Hindlimb muscle (tissue), 1 donor: ENCODE data around the gene FBXL13. TPM values are rescaled to one million over a fixed set of nuclear protein-coding genes. Genes with fewer than 3 reads are reported as not detected.
"Not testable (repeated sequence)": the region's sequence is repeated elsewhere in the genome, so short reads cannot be mapped to it uniquely, and the experiment has no call there.

Source experiments
- DNase-seq: peaks from one replicate; pipeline ENCODE4 v3.0.0-alpha.2; 2013
- polyA plus RNA-seq: library from polyadenylated mRNA; unstranded; fragments of 120-200 nt; gene quantifications from one replicate; pipeline ENCODE4 v1.2.1, GENCODE V29; 2013; ENCODE audit not compliant: insufficient read length

The FBXL13 gene
- polyA plus RNA-seq: 0.76 TPM

DNA sequence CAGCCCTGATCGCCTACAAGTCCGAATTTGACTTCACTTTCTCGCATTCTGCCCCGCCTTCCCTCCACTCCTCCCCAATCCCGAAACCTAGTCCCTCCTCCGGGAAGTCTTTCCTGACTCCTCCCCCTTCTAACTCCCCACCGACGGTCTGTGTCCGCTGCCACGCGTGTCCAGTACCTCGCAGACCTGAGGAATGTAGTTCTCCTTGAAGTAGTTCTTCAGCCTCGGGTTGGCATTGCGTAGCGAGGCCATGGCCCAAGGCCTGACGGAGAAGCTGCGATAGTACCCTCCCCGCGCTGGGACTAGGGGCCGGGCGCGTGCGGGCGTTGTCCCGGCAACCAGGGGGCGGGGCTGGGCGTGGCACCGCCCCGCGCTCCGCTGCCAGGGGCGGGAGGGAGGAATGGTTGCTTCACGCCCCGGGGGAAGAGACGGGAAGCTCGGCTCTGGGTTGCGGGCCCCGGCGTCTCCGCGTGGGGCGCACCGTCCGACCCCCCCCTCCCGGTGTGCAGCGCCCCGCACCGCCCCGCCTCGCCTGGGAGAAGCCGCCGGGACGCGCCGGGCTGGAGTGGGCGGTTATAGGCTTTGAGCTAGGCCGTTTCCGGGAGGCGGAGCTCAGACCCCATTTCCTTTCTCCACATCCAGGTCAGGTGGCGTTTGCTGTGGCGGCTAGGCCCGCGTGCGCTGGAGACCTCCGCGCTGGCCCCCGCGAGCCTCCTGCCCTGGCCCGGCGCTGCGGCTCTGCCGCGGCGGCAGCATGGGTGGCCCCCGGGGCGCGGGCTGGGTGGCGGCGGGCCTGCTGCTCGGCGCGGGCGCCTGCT lies at the start of gene FBXL13, which contains the start of gene ARMC10:
TSS of gene FBXL13 (minus strand) at position 278 of the 818 bp plus-strand sequence.
TSS of gene ARMC10 (plus strand) at position 622 of the 818 bp plus-strand sequence. CDS start at position 755, 133 bp downstream.
- peak; percentile 94 for DNase-seq

DNA sequence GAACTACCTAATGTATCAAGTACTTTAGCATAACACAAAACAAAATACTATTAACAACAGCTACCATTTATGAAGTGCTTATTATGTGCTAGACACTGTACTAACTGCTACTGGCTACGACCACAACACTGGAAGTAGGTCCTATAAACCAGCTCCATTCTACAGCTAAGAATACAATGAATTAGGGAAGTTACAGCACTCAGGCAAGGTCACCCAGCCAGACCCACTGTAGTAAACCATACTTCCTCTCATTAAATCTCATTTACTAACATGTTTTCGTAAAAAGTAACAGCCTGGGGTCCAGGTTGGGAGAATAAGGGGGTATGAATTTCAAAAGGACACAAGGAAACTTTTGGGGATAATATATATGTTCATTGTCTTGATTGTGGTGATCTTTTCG lies 48.9 kb upstream of the FBXL13 start:
- DNase-seq: no peak

DNA sequence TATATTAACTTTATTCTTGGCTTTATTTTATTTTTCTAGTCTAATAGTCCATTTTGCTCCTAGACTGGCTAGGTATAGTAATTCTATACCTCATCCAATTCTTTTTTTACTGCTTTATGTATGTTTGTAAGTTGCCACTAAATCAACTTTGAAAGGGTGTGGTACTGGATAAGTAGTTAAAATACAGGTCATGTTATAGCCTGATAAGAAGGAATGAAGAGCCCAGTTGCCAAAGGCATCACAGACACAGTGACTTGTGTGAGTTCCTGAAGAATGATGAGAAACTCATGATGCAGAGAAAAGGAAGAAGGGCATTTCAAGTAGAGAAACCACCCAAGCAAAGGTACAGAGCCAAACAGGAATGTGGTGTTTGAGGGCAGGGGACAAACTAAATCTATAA lies 47.0 kb upstream of the FBXL13 start:
- DNase-seq: no peak

DNA sequence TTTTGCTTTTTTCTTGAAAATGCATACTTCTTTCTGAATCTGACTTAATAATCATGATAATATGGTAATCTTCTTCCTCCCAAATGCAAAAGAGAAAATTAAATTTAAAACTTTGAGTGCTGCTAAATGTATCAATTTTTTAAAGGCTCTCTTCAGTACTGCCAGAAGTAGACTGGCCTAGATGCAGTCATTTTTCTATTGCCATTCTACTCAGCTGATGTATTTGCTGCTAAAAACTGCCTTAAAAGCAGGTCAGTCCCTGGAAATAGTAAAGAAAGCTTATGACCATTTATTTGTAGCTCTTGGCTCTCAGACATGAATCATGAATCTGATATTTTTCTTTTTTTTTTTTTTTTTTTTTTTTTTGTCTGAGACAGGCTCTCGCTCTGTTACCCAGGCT lies 45.8 kb upstream of the FBXL13 start:
- DNase-seq: no peak

DNA sequence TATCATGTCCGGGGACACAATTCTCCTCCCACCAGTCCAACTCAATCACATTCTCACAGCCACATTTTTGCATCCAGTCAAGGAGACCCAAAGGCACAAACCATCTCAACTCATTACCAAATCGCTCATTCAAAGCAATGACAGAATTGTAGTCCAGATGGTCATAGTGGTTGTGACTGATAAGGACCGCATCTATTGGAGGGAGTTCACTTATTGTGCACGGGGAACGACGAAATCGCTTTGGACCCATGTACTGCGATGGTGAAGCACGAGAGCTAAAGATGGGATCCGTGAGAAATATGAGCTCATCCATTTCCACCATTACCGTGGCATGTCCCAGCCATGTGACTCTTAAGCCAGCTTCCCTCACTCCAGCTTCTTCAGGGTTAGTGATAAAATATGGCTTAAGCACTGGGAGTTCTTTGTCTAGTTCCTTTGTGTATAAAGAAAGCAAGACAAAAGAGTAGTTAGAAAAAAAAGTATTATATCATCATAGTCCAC lies 45.2 kb upstream of the FBXL13 start:
- DNase-seq: no peak

DNA sequence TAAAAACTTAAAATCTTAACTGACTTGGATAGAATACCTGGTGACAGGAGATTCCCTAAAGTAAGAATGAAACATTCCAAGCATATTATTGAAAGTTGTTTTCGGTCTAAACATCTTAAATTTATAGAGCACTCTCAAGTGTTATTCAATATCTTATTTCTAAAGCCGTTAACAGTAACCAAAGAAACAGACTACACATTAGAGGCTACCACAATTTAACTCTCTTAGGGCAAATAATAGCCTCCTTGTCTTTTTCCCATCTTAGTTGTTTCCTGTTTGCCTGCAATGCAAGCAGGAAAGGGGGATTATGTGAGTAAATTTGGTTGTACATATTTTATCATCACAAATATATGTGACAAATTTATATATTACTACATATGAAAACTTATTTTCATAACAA lies 42.9 kb upstream of the FBXL13 start:
- DNase-seq: no peak

DNA sequence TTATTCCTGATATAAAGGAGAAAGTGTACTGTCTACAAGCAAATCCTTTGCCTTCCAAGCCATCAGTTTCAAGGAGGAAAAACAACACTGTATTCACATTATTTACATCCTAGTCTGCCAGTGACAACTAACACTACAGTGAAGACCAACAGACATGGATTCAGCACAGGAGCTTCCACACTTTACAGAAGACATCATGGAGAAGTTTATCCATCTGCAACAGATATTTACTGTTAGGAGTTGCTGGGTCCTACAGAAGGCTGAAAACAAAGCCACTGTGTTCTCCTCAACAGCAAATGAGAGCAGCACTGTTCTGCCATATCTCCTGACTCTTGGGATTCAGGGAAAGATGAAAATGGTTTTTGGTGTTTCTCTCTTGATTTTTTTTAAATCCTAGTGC lies 42.4 kb upstream of the FBXL13 start:
- no peak for DNase-seq

DNA sequence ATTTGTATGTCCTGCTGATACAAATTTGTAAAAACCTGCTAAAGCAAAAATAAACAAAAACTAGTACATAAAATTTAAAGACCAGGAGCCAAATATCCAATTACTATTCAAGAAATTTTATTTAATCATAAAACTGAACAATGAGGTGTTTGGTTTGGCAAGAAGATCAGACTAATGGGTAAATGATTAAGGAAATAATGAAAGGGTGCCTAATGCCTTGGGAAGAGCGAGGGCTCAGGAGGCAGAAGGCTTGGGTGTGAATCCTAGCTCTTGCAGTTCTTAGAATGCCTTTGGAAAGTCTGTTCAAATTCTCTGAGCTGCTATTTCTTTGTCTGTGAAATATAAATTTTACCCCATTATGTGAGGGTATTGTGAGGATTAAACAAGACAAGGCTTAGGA lies 41.9 kb upstream of the FBXL13 start:
- no peak for DNase-seq

DNA sequence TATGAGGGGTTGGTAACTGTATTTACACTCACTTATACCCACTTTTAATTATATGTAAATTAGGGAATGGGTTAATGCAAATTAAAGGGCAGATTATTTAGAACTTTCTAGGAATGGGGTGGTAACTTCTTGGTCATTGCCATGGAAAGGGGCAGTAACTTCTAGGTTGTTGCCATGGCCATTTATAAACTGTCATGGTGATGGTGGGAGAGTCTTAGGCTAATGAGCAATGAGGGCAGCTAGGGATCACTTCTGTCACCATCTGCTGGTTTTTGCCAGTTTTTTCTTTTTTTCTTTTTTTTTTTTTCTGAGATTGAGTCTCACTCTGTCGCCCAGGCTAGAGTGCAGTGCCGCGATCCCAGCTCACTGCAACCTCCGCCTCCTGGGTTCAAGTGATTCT lies 41.2 kb upstream of the FBXL13 start:
- DNase-seq: no peak

DNA sequence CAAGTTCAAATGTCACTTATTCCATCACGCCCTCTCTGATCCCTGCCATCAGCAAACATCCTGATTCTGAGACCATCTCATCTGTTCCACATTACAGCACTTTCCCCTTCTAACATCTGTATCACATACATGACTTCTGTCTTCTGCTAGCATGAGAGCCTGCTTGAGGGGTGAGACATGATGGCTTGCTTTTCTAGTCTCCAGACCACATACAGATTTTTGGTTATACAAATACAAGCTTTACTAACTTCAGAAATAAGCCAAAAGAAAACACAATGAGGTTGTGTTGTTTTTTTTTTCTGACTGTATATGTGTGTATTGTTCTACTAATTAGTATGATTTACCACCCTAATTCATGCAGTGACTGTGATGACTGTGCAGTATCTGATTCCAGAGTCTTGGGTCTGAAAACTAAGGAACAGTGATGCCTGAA lies 40.0 kb upstream of the FBXL13 start:
- DNase-seq: no peak

DNA sequence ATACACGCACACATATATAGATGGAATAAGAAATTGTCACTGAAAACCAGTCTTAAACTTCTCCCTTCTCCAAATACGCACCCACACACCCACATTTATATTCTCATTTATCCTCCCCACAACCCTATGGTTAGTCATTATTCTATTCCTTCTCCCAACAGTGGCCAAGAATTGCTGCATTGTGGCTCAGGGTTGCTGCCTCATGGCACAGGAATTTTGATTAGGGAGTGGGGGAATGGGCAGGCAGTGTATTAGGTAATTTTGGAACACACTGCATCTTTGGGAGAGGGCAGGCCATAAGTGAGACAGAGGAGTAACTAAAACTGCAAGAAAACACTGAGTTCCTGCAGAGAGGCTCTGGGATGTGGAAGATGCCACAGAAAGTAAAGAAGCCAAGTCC lies 38.6 kb upstream of the FBXL13 start:
- no peak for DNase-seq

DNA sequence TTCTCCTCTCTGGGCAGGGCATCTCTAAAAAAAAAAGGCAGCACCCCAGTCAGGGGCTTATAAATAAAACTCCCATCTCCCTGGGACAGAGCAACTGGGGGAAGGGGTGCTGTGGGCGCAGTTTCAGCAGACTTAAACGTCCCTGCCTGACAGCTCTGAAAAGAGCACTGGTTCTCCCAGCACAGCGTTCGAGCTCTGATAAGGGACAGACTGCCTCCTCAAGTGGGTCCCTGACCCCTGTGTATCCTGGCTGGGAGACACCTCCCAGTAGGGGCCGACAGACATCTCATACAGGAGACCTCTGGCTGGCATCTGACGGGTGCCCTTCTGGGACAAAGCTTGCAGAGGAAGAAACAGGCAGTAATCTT lies 32.1 kb upstream of the FBXL13 start:
- not testable (repeated sequence) for DNase-seq

DNA sequence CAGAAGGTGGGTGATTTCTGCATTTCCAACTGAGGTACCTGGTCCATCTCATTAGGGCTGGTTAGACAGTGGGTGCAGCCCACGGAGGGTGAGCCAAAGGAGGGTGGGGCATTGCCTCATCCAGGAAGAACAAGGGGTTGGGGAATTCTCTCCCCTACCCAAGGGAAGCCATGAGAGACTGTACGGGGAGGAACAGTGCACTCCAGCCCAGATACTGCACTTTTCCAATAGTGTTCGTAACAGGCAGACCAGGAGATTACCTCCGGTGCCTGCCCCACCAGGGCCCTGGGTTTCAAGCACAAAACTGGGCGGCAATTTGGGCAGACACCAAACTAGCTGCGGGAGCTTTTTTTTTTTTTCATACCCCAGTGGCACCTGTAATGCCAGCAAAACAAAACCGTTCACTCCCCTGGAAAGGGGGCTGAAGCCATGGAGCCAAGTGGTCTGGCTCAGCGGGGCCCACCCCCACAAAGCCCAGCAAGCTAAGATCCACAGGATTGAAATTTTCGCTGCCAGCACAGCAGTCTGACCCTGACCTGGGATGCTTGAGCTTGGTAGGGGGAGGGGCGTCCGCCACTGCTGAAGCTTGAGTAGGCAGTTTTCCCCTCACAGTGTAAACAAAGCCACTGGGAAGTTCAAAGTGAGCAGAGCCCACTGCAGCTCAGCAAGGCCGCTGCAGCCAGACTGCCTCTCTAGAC lies 31.6 kb upstream of the FBXL13 start:
- DNase-seq: no peak

DNA sequence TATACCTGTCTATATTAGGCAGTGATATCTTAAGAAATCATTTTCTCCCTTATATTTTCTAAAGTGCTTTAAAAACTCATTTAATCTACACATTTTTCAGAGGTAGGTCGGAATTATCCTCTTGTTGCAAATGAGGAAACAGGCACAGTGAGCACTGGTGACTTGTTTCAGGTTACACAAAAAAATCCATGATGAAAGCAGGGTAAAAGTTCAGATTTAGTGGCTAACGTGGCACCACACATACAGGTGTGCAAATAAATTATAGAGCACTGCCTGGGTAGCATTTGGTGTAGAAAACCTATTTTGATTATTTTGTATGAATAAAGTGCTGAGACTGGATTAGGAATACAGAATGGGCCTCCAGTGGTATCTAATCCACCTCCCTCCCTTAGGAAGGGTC lies 26.9 kb upstream of the FBXL13 start:
- no peak for DNase-seq

DNA sequence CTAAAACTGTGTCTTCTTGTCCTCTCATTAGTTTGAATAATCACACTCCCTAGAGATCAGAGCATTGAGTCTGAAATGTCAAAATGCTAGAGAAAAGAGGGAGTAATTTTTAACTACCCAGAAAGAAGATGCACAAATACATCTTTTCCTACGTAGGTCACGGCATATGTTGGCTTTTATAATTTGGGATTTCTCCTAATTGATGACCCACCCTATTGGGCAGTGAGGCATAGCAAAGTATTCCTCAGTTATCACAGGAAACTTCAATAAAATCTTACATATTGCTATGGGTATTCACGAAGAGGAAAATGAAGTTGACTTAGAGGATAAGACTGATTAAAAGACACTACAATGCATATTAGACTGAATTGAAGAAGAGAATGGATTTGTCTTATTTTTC lies 25.8 kb upstream of the FBXL13 start:
- DNase-seq: no peak

DNA sequence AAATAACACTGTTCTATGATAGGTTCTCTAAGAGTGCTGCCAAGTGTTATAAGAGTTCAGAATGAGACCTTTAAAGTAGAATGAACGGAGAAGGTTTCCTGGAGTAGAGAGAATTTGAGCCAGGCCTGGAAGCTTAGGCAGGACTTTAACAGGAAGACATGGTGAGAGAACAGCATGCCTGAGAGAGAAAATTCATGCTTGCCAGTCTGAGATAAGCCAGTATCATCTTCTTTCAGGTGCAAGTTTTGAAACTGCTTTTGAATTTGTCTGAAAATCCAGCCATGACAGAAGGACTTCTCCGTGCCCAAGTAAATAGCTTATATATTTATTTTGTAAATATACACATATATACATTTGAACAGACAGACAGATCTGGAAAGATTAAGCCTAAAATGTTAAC lies 22.4 kb upstream of the FBXL13 start:
- no peak for DNase-seq

DNA sequence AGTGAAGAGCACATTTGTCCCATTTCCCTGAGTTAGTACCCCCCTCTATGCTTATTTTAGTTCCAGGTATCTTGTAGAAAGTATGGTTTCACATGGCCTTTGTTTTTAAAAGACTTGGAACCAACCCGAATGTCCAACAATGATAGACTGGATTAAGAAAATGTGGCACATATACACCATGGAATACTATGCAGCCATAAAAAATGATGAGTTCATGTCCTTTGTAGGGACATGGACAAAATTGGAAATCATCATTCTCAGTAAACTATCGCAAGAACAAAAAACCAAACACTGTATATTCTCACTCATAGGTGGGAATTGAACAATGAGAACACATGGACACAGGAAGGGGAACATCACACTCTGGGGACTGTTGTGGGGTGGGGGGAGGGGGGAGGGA lies 21.0 kb upstream of the FBXL13 start:
- not testable (repeated sequence) for DNase-seq

DNA sequence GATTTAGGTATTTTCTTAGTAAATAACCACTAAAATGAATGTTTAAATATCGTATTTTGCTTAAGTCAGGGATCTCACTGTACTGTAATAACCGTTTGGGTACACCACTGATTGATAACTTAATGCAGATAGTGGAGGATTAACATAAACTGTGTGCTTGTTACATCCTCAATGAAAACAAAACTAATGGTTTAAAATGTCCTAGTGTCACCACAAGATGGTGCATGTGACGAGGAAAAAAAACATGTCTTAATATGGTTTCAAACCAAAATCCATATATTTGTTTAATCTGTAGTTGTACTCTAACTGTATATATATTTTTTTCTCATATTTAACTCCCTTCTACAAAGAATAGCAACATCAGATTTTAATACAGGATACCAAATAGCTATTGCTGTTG lies 19.5 kb upstream of the FBXL13 start:
- DNase-seq: no peak

DNA sequence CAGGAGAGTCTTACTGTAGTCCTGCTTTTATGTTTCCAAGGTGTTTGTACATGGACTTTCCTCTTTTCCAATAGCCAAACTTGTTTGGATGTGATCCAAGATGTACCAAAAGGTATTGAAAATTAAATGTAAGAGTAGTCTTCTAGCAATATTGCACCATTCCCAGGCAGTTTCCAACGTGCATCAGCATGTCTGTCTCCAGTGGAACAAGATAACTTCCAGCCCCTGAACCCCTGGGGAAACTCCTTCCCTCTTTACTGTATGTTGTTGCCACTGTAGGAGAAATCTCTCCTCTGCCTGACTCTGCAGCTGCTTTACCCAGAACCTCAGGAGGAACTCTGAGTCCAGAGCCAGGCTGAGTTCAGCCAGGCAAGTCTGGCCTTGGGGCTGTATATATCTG lies 18.8 kb upstream of the FBXL13 start:
- DNase-seq: no peak

DNA sequence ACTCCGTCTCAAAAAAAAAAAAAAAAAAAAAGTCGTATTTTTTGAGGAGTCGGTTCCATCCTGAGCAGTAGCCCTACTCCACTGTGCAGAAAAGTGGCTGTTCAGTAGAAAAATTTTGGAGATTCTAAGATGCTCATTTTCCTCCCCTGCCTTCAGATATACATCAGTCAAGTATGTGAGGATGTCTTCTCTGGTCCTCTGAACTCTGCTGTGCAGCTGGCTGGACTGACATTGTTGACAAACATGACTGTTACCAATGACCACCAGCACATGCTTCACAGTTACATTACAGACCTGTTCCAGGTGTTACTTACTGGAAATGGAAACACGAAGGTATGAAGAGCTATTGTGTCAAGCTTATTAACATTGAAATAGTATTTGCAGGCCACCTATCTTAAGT lies 17.7 kb upstream of the FBXL13 start:
- not testable (repeated sequence) for DNase-seq

DNA sequence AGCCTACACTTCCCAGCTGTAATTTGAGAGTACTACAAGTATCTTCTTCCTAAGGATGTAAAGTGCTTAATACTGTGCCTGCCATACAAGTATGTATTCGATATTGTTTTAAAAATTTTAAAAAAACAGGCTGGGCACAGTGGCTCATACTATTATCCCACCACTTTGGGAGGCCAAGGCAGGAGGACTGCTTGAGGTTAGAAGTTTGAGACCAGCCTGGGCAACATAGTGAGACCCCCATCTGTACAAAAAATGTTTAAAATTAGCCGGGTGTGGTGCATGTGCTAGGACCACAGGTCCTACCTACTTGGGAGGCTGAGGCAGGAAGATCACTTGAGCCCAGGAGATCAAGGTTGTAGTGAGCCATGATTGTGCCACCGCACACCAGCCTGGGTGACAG lies 8.6 kb upstream of the FBXL13 start:
- DNase-seq: no peak

DNA sequence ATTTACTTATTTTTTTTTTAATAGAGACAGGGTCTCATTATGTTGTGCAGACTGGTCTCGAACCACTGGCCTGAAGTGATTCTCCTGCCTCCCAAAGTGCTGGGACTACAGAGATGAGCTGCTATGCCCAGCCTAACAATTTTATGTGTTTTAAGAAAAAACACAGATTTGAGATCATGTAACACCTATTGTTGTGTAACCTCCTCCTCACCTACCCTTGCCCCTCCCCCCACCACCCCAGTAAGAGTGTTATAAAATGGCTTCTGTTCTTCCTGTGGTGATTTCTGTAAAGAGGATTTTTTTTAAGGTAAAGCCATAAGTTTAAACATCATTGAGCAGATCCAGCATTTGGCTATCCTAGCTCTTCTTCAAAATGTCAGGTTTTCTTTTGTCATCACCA lies 7.9 kb upstream of the FBXL13 start:
- DNase-seq: no peak

DNA sequence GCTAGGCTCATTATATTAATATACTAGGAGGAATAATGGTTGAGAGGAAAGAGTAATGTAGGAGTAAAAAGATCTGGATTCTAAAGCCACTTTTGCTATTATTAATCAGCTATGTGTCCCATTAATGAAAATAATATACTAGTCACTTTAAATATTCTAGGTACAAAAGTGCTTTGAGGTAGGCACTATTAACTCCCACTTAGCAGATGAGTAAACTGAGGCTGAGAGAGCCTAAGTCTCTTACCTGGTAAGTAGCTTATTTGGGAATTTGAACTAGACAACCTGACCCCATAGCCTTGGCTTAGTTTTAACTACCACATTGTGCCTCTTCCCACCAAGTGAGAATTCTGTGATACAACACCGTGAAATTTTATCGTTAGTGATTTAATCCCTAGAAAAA lies 6.3 kb upstream of the FBXL13 start:
- DNase-seq: no peak

DNA sequence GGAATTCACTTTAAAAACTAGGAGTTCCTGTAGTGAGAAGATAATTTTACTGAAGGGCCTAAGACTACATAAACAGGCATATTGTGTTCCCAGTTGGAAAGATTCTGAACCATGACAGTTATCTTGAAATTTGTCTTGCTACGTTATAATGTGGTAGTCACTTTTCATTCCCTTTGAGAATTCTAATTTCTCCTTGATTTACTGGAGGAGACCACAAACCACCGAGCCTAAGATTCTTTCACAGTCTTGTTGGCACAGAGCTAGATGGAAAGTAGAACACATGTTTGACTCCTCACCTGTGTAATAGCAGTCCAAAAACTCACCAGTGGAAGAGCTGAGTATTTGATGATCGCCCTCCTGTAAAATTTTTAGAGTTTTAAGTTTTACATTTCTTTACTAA lies 5.2 kb upstream of the FBXL13 start:
- DNase-seq: no peak
